GM12878 (cell line): ENCODE results near the gene INCA1. TPM values are rescaled to one million over a fixed set of nuclear protein-coding genes. Genes with fewer than 3 reads are reported as not detected.
"Not testable (repeated sequence)": the region's sequence is repeated elsewhere in the genome, so short reads cannot be mapped to it uniquely, and the experiment has no call there.

Source experiments
- ATAC-seq: fragments of 200-7000 bp; cut with Tn5 transposase; 3 replicates; pipeline ENCODE4 v1.9.1; 2020; ENCODE audit warnings: mild to moderate bottlenecking, moderate library complexity
- BruUV-seq: library from RNA; stranded (reverse); fragments of 400-500 nt; replicated peaks from 2 replicates; lab custom pipeline; 2021; lab: Mats Ljungman, UMichigan
- CTCF ChIA-PET: fragments of 300-600 bp; sonication (Branson Sonifier 250); formaldehyde crosslinking; extraction: SDS; loops from one replicate; lab custom pipeline; 2021; ENCODE audit warnings: inconsistent platforms; lab: Yijun Ruan, JAX
- POLR2A ChIA-PET: fragments of 350-600 bp; formaldehyde crosslinking; extraction: SDS; loops from one replicate; lab custom pipeline; 2021; ENCODE audit warnings: inconsistent platforms; lab: Charles Lee
- RAD21 ChIA-PET: fragments of 300-600 bp; sonication (Branson Sonifier 250); formaldehyde crosslinking; loops from one replicate; lab custom pipeline; 2023; ENCODE audit warnings: antibody characterized with exemption; ENCODE audit not compliant: unreplicated experiment; lab: Charles Lee
- SMC1A ChIA-PET: fragments of 300-600 bp; sonication (Branson Sonifier 250); formaldehyde crosslinking; loops from one replicate; lab custom pipeline; 2023; ENCODE audit not compliant: unreplicated experiment, uncharacterized antibody; lab: Charles Lee
- DNase-seq: peaks from one replicate; pipeline ENCODE4 v3.0.0-alpha.2; 2011; ENCODE audit warnings: low read depth, low spot score
- FAIRE-seq: peaks from 3 replicates; lab custom pipeline; 2011; peaks lifted over from hg19 to GRCh38; lab: Jason Lieb, UNC
- H2AFZ ChIP-seq: 2 replicates; pipeline ENCODE4 v1.6.0; 2011; ENCODE audit warnings: low read depth, low read length, control low read depth; ENCODE audit not compliant: control insufficient read depth
- H3K27ac ChIP-seq: 2 replicates; pipeline ENCODE4 v1.5.1; 2011; ENCODE audit warnings: control low read depth; ENCODE audit not compliant: control insufficient read depth, insufficient read depth
- H3K27me3 ChIP-seq, 2 experiments: replicated peaks in 1 of 2; 2 replicates each; pipeline versions ENCODE4 v1.6.0 to v1.6.1; 2011; ENCODE audit warnings: low read length in 1 of 2; ENCODE audit not compliant: control insufficient read depth in 2 of 2, insufficient read depth in 2 of 2
- H3K36me3 ChIP-seq, 2 experiments: 2 replicates each; pipeline ENCODE4 v1.5.1; 2011; ENCODE audit warnings: low read length in 1 of 2; ENCODE audit not compliant: control insufficient read depth in 2 of 2, insufficient read depth in 2 of 2
- H3K4me1 ChIP-seq: 2 replicates; pipeline ENCODE4 v1.6.1; 2011; ENCODE audit warnings: mild to moderate bottlenecking, low read length, moderate library complexity, mixed read lengths; ENCODE audit not compliant: control insufficient read depth, insufficient read depth
- H3K4me2 ChIP-seq: 2 replicates; pipeline ENCODE4 v1.6.0; 2011; ENCODE audit warnings: control low read depth; ENCODE audit not compliant: control insufficient read depth, insufficient read depth
- H3K4me3 ChIP-seq: fragments of 200-600 bp; sonication (generic); 2 replicates; pipeline ENCODE4 v1.5.1; 2016
- H3K79me2 ChIP-seq: 2 replicates; pipeline ENCODE4 v1.6.0; 2011; ENCODE audit warnings: low read length; ENCODE audit not compliant: control insufficient read depth, insufficient read depth
- H3K9ac ChIP-seq: 2 replicates; pipeline ENCODE4 v1.8.0; 2011; ENCODE audit warnings: low read length, control low read depth, mixed read lengths; ENCODE audit not compliant: control insufficient read depth, insufficient read depth
- H3K9me3 ChIP-seq: replicated peaks from 3 replicates; pipeline ENCODE4 v1.5.1; 2011; ENCODE audit warnings: mild to moderate bottlenecking, low read length; ENCODE audit not compliant: control insufficient read depth, insufficient read depth
- H4K20me1 ChIP-seq: 2 replicates; pipeline ENCODE4 v1.6.0; 2011; ENCODE audit not compliant: control insufficient read depth, insufficient read depth
- DPF2 ChIP-seq: fragments of 450-650 bp; IDR thresholded peaks from 2 replicates; pipeline ENCODE4 v1.6.1; 2017; ENCODE audit warnings: mild to moderate bottlenecking
- EGR1 ChIP-seq, 2 experiments: IDR thresholded peaks; 1 replicate in 1 of 2; 2 replicates in 1 of 2; pipeline ENCODE4 v1.6.1; 2011 to 2012; ENCODE audit warnings: low read depth in 2 of 2, low read length in 2 of 2, borderline replicate concordance in 1 of 2, mild to moderate bottlenecking in 1 of 2, moderate library complexity in 1 of 2
- HDGF ChIP-seq: fragments of 450-650 bp; IDR thresholded peaks from 2 replicates; pipeline ENCODE4 v1.6.1; 2016; ENCODE audit warnings: antibody characterized with exemption
- IKZF1 ChIP-seq: fragments of 450-650 bp; conservative IDR thresholded peaks from 2 replicates; pipeline ENCODE4 v1.6.1; 2017; ENCODE audit warnings: antibody characterized with exemption, mild to moderate bottlenecking
- NBN ChIP-seq: fragments of 450-650 bp; IDR thresholded peaks from 2 replicates; pipeline ENCODE4 v1.6.1; 2016
- POLR2AphosphoS5 ChIP-seq: IDR thresholded peaks from 2 replicates; pipeline ENCODE4 v1.6.1; 2011; ENCODE audit warnings: mild to moderate bottlenecking, low read length, inconsistent platforms
- RAD21 ChIP-seq: IDR thresholded peaks from 2 replicates; pipeline ENCODE4 v1.6.1; 2011; ENCODE audit warnings: mild to moderate bottlenecking, low read depth, low read length, moderate library complexity; ENCODE audit not compliant: insufficient read depth
- YY1 ChIP-seq: IDR thresholded peaks from 2 replicates; pipeline ENCODE4 v1.6.1; 2011; ENCODE audit warnings: low read depth, mild to moderate bottlenecking, low read length
- ZBED1 ChIP-seq: IDR thresholded peaks from 2 replicates; pipeline ENCODE4 v1.6.1; 2016; ENCODE audit warnings: borderline replicate concordance
- ZNF24 ChIP-seq: fragments of 450-650 bp; IDR thresholded peaks from 2 replicates; pipeline ENCODE4 v1.6.1; 2017; ENCODE audit warnings: antibody characterized with exemption, mild to moderate bottlenecking
- WGBS: methylation state at CpG from one replicate; pipeline ENCODE4 v1.1.6; 2016; ENCODE audit warnings: low lambda C conversion rate; ENCODE audit not compliant: insufficient replicate concordance, insufficient coverage; ENCODE audit errors: missing lambda C conversion rate; 5-methylcytosine and 5-hydroxymethylcytosine counted together
- in situ Hi-C: fragments of 300-500 bp; cut with MboI; formaldehyde crosslinking; loops from 9 replicates; pipeline ENCODE4 v1.14.3; 2018; ENCODE audit warnings: mixed read lengths
- intact Hi-C: fragments of 100-400 bp; cut with micrococcal nuclease; formaldehyde crosslinking; loops from one replicate; pipeline ENCODE4 v1.14.2; 2022; ENCODE audit not compliant: unreplicated experiment
- polyA plus RNA-seq, 11 experiments: library from polyadenylated mRNA; depleted of rRNA in 4 of 11; unstranded in 6 of 11; stranded (reverse) in 5 of 11; fragments of >200 nt; fragmentation: Nextera tagmentation in 4 of 11; fragmentation: Illumina TruSeq in 1 of 11; extraction: Ambion mirVana in 4 of 11; extraction: Trizol in 1 of 11; gene quantifications; 1 replicate in 1 of 11; 2 replicates in 10 of 11; pipeline versions ENCODE4 v1.2.1 to v1.2.3, GENCODE V29; 2011 to 2016; ENCODE audit warnings: inconsistent platforms in 2 of 11, missing spikeins in 2 of 11, low read depth in 1 of 11
- total RNA-seq, 4 experiments: library from RNA; depleted of rRNA in 3 of 4; stranded (reverse); fragments of >200 nt in 3 of 4; fragmentation: Illumina TruSeq in 1 of 4; extraction: Trizol in 1 of 4; gene quantifications; 2 replicates each; pipeline versions ENCODE4 v1.2.1 to v1.2.3, GENCODE V29; 2013 to 2021
- TF ChIP-seq, protein P1 (sequence below): fragments of 450-650 bp; IDR thresholded peaks from 2 replicates; pipeline ENCODE4 v1.6.1; 2017; ENCODE audit warnings: borderline replicate concordance
- TF ChIP-seq, protein P2 (sequence below): IDR thresholded peaks from 2 replicates; pipeline ENCODE4 v1.6.1; 2012; ENCODE audit warnings: low read depth, low read length, improper control_type of control experiment

INCA1 gene
- total and polyA plus RNA-seq, 10 of the 15 experiments (the other 5 are each of a cell fraction or from before 2014, with no cell fraction given), result 0.19 to 1.8 (median 0.45) TPM

GRCh38 chr17:5031365-5032082 is 34.2 kb upstream of the INCA1 start (continued):
- TF ChIP-seq YY1, result peak; percentile 70
- peak in 1 of 2 experiments; percentile 80; a peak in 2 of 3 replicates for TF ChIP-seq EGR1 (IDR thresholded peaks at IDR 0.05; ENCODE audit: borderline replicate concordance in 1 of 2, low read depth in 2 of 2, low read length in 2 of 2)
- peak; percentile 56 for TF ChIP-seq IKZF1
- peak; percentile 70 for TF ChIP-seq RAD21
- peak; percentile 81 for TF ChIP-seq ZNF24
- TF ChIP-seq POLR2AphosphoS5, result 0 out of 2 replicates have a peak, but pooled peaks have one; percentile 26
- TF ChIP-seq HDGF, result peak; percentile 43
- TF ChIP-seq NBN, result peak; percentile 57
- TF ChIP-seq, protein P1, sequence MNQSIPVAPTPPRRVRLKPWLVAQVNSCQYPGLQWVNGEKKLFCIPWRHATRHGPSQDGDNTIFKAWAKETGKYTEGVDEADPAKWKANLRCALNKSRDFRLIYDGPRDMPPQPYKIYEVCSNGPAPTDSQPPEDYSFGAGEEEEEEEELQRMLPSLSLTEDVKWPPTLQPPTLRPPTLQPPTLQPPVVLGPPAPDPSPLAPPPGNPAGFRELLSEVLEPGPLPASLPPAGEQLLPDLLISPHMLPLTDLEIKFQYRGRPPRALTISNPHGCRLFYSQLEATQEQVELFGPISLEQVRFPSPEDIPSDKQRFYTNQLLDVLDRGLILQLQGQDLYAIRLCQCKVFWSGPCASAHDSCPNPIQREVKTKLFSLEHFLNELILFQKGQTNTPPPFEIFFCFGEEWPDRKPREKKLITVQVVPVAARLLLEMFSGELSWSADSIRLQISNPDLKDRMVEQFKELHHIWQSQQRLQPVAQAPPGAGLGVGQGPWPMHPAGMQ, result no peak
- TF ChIP-seq ZBED1, result no peak
- TF ChIP-seq DPF2, result 0 out of 2 replicates have a peak, but pooled peaks have one; percentile 41
- TF ChIP-seq, protein P2, sequence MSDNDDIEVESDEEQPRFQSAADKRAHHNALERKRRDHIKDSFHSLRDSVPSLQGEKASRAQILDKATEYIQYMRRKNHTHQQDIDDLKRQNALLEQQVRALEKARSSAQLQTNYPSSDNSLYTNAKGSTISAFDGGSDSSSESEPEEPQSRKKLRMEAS, result peak; percentile 82; the same call in 1 of the 2 replicates

DNA sequence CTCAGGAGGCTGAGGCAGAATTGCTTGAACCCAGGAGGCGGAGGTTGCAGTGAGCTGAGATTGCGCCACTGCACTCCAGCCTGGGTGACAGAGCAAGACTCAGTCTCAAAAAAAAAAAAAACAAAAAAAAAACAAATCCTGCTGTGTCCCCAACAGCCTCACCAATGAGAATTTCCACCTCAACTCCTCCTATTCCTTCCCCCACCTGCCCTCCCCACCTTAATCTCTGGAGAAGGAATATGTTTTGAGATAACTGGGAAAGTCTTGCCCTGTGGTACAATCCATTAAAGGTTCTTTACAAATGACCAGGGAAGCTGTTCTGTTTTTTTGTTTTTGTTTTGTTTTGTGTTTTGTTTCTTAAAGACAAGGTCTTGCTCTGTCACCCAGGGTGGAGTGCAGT is 32.8 kb upstream of the INCA1 start:
- H2AFZ ChIP-seq, FAIRE-seq, H3K9ac ChIP-seq, H4K20me1 ChIP-seq, H3K79me2 ChIP-seq, in situ Hi-C loops, H3K27ac ChIP-seq, H3K9me3 ChIP-seq, H3K36me3 ChIP-seq, BruUV-seq, DNase-seq, ATAC-seq, H3K27me3 ChIP-seq, H3K4me2 ChIP-seq, H3K4me3 ChIP-seq: not testable (repeated sequence)
- WGBS, result 94% methylated on average over 2 of the region's 2 CpGs
- ChIA-PET CTCF (interaction anchor here (0.6 to 3.2 kb wide), 20 partner anchors 10 to 433 kb away, joined by 3 to 45 read pairs (median 5); partner anchors contain the start of genes CAMTA2, CHRNE, INCA1 and KIF1C), RAD21 (interaction anchor here (0.6 to 3.0 kb wide), 6 partner anchors 31 to 161 kb away, joined by 3 to 15 read pairs (median 4); partner anchors contain the start of genes INCA1, KIF1C and SPAG7), POLR2A (interaction anchor here (0.9 to 2.6 kb wide), 6 partner anchors 13 to 197 kb away, joined by 3 to 9 read pairs (median 4); partner anchors contain the start of genes INCA1, KIF1C, RNF167 and SLC25A11), SMC1A (interaction anchor here (0.8 to 3.2 kb wide), 9 partner anchors 13 to 208 kb away, joined by 3 to 38 read pairs (median 4); partner anchors contain the start of genes CAMTA2, SPAG7 and ZNF232)
- H3K4me1 ChIP-seq, result peaks cover 14% of the 10 kb centered on the region
- intact Hi-C loops, result loop anchor here (2.0 to 5.0 kb wide), 2 partner anchors 33 kb away; partner anchors contain the start of genes INCA1 and KIF1C
